HCT116 (cell line): Measurements from ENCODE around the gene ABCC5. TPM values are rescaled to one million over a fixed set of nuclear protein-coding genes. Genes with fewer than 3 reads are reported as not detected.

ENCODE experiments used
- ATAC-seq: fragments of 200-7000 bp; cut with Tn5 transposase; 2 replicates; pipeline ENCODE4 v1.9.1; 2020; ENCODE audit warnings: mild to moderate bottlenecking, moderate library complexity
- BruUV-seq: library from RNA; stranded (reverse); fragments of 400-500 nt; replicated peaks from 2 replicates; lab custom pipeline; 2021; lab: Mats Ljungman, UMichigan
- CTCF ChIA-PET: fragments of 300-600 bp; sonication (Branson Sonifier 250); formaldehyde crosslinking; loops from one replicate; lab custom pipeline; 2021; ENCODE audit warnings: antibody characterized with exemption; lab: Charles Lee
- POLR2A ChIA-PET: fragments of 300-600, 350-600 bp; sonication (Branson Sonifier 250); formaldehyde crosslinking; loops from one replicate; lab custom pipeline; 2021; ENCODE audit warnings: antibody characterized with exemption; lab: Charles Lee
- RAD21 ChIA-PET, 2 experiments: fragments of 300-600 bp; sonication (Branson Sonifier 250); formaldehyde crosslinking; loops; one replicate each; lab custom pipeline; 2023; ENCODE audit warnings: low total read pairs in 2 of 2; ENCODE audit not compliant: uncharacterized antibody in 2 of 2, unreplicated experiment in 2 of 2, low non-redundant PET in 1 of 2; lab: Charles Lee
- DNase-seq: peaks from one replicate; pipeline ENCODE4 v3.0.0-alpha.2; 2010; ENCODE audit warnings: low read depth, low spot score
- H2AFZ ChIP-seq: fragments of 200-600 bp; shearing (Covaris generic), sonication (generic); 2 replicates; pipeline ENCODE4 v1.6.1; 2017; ENCODE audit warnings: low read depth, mixed run types, mixed read lengths, antibody characterized with exemption, low read length; ENCODE audit not compliant: poor library complexity, severe bottlenecking
- H3K27ac ChIP-seq: 2 replicates; pipeline ENCODE4 v1.5.1; 2012; ENCODE audit warnings: low read depth, low read length
- H3K27me3 ChIP-seq: fragments of 200-600 bp; sonication (generic); 2 replicates; pipeline ENCODE4 v1.6.1; 2016; ENCODE audit warnings: mixed run types, low read length, mixed read lengths; ENCODE audit not compliant: insufficient read depth
- H3K36me3 ChIP-seq, 2 experiments: fragments of 200-500 bp in 1 of 2; fragments of 200-600 bp in 1 of 2; sonication (Bioruptor generic) in 1 of 2; sonication (generic) in 1 of 2; 2 replicates each; pipeline versions ENCODE4 v1.5.1 to v1.6.1; 2014 to 2016; ENCODE audit warnings: low read length in 2 of 2, inconsistent platforms in 1 of 2, mixed read lengths in 1 of 2, mixed run types in 1 of 2; ENCODE audit not compliant: insufficient read depth in 2 of 2, control insufficient read depth in 1 of 2
- H3K4me1 ChIP-seq, 2 experiments: fragments of 200-600 bp in 1 of 2; sonication (generic) in 1 of 2; 2 replicates each; pipeline versions ENCODE4 v1.5.1 to v1.6.1; 2012 to 2017; ENCODE audit warnings: low read length in 2 of 2, inconsistent platforms in 1 of 2, mild to moderate bottlenecking in 1 of 2, mixed read lengths in 1 of 2, mixed run types in 1 of 2, moderate library complexity in 1 of 2; ENCODE audit not compliant: insufficient read depth in 2 of 2, control insufficient read depth in 1 of 2
- H3K4me2 ChIP-seq: fragments of 200-600 bp; sonication (generic); 2 replicates; pipeline ENCODE4 v1.6.1; 2017; ENCODE audit warnings: mixed run types, low read length, mixed read lengths
- H3K4me3 ChIP-seq, 2 experiments: fragments of 200-600 bp in 1 of 2; sonication (generic) in 1 of 2; replicated peaks in 1 of 2; 2 replicates each; pipeline ENCODE4 v1.5.1; 2011 to 2016; ENCODE audit warnings: low read length in 2 of 2, control low read depth in 1 of 2, low read depth in 1 of 2, mild to moderate bottlenecking in 1 of 2, mixed read lengths in 1 of 2, mixed run types in 1 of 2
- H3K79me2 ChIP-seq: fragments of 200-600 bp; sonication (generic); 2 replicates; pipeline ENCODE4 v1.6.1; 2017; ENCODE audit warnings: mild to moderate bottlenecking, mixed run types, low read length, moderate library complexity, mixed read lengths; ENCODE audit not compliant: insufficient read depth
- H3K9ac ChIP-seq: fragments of 200-600 bp; sonication (generic); 2 replicates; pipeline ENCODE4 v1.6.1; 2016; ENCODE audit warnings: low read length, mixed read lengths
- H3K9me2 ChIP-seq: fragments of 200-600 bp; sonication (generic), shearing (Covaris generic); 2 replicates; pipeline ENCODE4 v1.6.1; 2017; ENCODE audit warnings: mixed run types, mild to moderate bottlenecking, moderate library complexity; ENCODE audit not compliant: insufficient read depth
- H3K9me3 ChIP-seq, 2 experiments: fragments of 200-500 bp in 1 of 2; fragments of 200-600 bp in 1 of 2; sonication (Bioruptor generic) in 1 of 2; sonication (generic) in 1 of 2; 2 replicates each; pipeline ENCODE4 v1.6.1; 2014 to 2017; ENCODE audit warnings: low read length in 2 of 2, mixed read lengths in 2 of 2, inconsistent platforms in 1 of 2, low read depth in 1 of 2, mild to moderate bottlenecking in 1 of 2, mixed run types in 1 of 2, moderate library complexity in 1 of 2; ENCODE audit not compliant: control insufficient read depth in 1 of 2, insufficient read depth in 1 of 2
- H4K20me1 ChIP-seq: fragments of 200-600 bp; sonication (generic), shearing (Covaris generic); 2 replicates; pipeline ENCODE4 v1.6.1; 2017; ENCODE audit warnings: mixed run types, mild to moderate bottlenecking, moderate library complexity; ENCODE audit not compliant: insufficient read depth
- EZH2phosphoT487 ChIP-seq: fragments of 200-600 bp; IDR thresholded peaks from 2 replicates; pipeline ENCODE4 v1.6.1; 2018; ENCODE audit warnings: antibody characterized with exemption, borderline replicate concordance
- RAD21 ChIP-seq: IDR thresholded peaks from 2 replicates; pipeline ENCODE4 v1.6.1; 2012; ENCODE audit warnings: low read depth, mild to moderate bottlenecking
- SP1 ChIP-seq: IDR thresholded peaks from 2 replicates; pipeline ENCODE4 v1.6.1; 2012; ENCODE audit warnings: low read depth
- YY1 ChIP-seq: IDR thresholded peaks from 2 replicates; pipeline ENCODE4 v1.6.1; 2011; ENCODE audit warnings: low read length, low read depth, moderate library complexity, mild to moderate bottlenecking; ENCODE audit not compliant: insufficient replicate concordance; ENCODE audit errors: extremely low read depth
- ZFX ChIP-seq: fragments of 450-650 bp; IDR thresholded peaks from 2 replicates; pipeline ENCODE4 v1.6.1; 2017
- intact Hi-C: fragments of 100-400 bp; cut with micrococcal nuclease; formaldehyde crosslinking; loops from 2 replicates; pipeline ENCODE4 v1.10.0; 2022
- total RNA-seq: library from RNA; stranded (reverse); gene quantifications from one replicate; pipeline ENCODE4 v1.2.1, GENCODE V29; 2021; ENCODE audit not compliant: unreplicated experiment
- TF ChIP-seq, protein P1 (sequence below): IDR thresholded peaks from 2 replicates; pipeline ENCODE4 v1.6.1; 2012; ENCODE audit warnings: low read depth
- TF ChIP-seq, protein P2 (sequence below): IDR thresholded peaks from 2 replicates; pipeline ENCODE4 v1.6.1; 2012

ABCC5 gene
- total RNA-seq, 1 experiment from 2014 or later, result 16.9 TPM

DNA sequence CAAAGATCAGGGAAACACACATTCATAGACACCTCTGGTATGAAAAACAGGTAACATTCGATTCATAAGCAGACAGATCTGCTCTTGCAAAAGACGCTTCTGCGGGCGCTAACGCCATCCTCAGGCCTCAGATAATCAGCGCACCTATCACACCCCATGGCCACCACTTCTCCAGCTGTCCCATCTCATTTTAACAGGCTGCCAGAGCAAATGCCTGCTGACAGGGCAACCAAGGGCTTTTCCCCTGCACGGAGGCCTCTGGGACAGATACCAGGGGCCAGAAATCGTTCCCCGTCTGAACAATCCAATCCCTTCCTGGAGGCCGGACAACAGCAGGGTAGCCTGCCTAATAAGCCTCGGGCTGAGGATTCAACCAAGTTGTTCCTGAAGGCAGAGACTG is 15.2 kb downstream of the ABCC5 start:
- ChIA-PET RAD21 (no interaction called here), POLR2A (no interaction called here), CTCF (no interaction called here)
- no peak for DNase-seq
- Histone ChIP-seq H3K9ac (no peak overlapping the region), H3K79me2 (no peaks in the 10 kb centered on the region), H3K9me3 (no peaks in the 10 kb centered on the region), H4K20me1 (no peaks in the 10 kb centered on the region), H3K4me1 (peaks cover 16 to 25% of the 10 kb centered on the region in 2 experiments), H2AFZ (no peak overlapping the region), H3K4me2 (no peak overlapping the region), H3K36me3 (0 out of 4 replicates have a peak, but pooled peaks cover 0 to 2% of the 10 kb centered on the region in 2 experiments), H3K9me2 (no peaks in the 10 kb centered on the region), H3K4me3 (no peak overlapping the region), H3K27ac (no peak overlapping the region), H3K27me3 (no peaks in the 10 kb centered on the region)
- BruUV-seq, result no TSS peak
- TF ChIP-seq SP1 (no peak), EZH2phosphoT487 (no peak), YY1 (no peak), ZFX (no peak)
- TF ChIP-seq, protein P1, sequence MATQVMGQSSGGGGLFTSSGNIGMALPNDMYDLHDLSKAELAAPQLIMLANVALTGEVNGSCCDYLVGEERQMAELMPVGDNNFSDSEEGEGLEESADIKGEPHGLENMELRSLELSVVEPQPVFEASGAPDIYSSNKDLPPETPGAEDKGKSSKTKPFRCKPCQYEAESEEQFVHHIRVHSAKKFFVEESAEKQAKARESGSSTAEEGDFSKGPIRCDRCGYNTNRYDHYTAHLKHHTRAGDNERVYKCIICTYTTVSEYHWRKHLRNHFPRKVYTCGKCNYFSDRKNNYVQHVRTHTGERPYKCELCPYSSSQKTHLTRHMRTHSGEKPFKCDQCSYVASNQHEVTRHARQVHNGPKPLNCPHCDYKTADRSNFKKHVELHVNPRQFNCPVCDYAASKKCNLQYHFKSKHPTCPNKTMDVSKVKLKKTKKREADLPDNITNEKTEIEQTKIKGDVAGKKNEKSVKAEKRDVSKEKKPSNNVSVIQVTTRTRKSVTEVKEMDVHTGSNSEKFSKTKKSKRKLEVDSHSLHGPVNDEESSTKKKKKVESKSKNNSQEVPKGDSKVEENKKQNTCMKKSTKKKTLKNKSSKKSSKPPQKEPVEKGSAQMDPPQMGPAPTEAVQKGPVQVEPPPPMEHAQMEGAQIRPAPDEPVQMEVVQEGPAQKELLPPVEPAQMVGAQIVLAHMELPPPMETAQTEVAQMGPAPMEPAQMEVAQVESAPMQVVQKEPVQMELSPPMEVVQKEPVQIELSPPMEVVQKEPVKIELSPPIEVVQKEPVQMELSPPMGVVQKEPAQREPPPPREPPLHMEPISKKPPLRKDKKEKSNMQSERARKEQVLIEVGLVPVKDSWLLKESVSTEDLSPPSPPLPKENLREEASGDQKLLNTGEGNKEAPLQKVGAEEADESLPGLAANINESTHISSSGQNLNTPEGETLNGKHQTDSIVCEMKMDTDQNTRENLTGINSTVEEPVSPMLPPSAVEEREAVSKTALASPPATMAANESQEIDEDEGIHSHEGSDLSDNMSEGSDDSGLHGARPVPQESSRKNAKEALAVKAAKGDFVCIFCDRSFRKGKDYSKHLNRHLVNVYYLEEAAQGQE, result no peak
- TF ChIP-seq, protein P2, sequence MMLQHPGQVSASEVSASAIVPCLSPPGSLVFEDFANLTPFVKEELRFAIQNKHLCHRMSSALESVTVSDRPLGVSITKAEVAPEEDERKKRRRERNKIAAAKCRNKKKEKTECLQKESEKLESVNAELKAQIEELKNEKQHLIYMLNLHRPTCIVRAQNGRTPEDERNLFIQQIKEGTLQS, result no peak
- intact Hi-C loops, result no loop called here
- no peak for ATAC-seq

DNA sequence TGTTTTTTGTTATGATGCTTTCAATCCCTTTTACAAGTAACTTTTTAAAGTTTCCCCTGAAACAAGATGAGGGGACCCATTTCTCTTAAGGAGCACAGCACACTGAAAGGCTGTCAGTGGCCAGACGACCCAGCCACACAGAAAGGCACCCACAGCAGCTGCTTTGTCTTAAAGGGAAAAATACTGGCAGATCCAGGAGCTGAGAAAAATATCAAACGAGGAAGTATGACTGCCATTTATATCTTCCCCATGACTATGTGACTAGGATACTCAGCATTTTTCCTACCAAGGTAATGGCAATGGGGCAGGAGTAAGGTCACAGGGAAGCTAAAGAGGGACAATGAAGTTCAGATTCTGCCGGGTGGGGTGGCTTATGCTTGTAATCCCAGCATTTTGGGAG is 15.9 kb downstream of the ABCC5 start:
- H3K4me2 ChIP-seq, result no peak overlapping the region
- no peak overlapping the region for H3K27ac ChIP-seq
- ChIA-PET RAD21 (no interaction called here), CTCF (no interaction called here), POLR2A (no interaction called here)
- no TSS peak for BruUV-seq
- H3K27me3 ChIP-seq, result no peaks in the 10 kb centered on the region
- H3K9me3 ChIP-seq, result no peaks in the 10 kb centered on the region
- no peaks in the 10 kb centered on the region for H3K9me2 ChIP-seq
- H3K9ac ChIP-seq, result no peak overlapping the region
- intact Hi-C loops, result no loop called here
- H3K79me2 ChIP-seq, result no peaks in the 10 kb centered on the region
- H4K20me1 ChIP-seq, result no peaks in the 10 kb centered on the region
- ATAC-seq, result no peak
- no peak overlapping the region for H3K4me3 ChIP-seq
- TF ChIP-seq RAD21, result no peak
- H3K4me1 ChIP-seq, result peaks cover 15 to 21% of the 10 kb centered on the region in 2 experiments
- H2AFZ ChIP-seq, result no peak overlapping the region
- H3K36me3 ChIP-seq, result 0 out of 4 replicates have a peak, but pooled peaks cover 0 to 2% of the 10 kb centered on the region in 2 experiments
- DNase-seq, result no peak
